ENCODE measurements around the gene RAX. TPM values are rescaled to one million over a fixed set of nuclear protein-coding genes. Genes with fewer than 3 reads are reported as not detected.

The RAX gene
- total RNA-seq, 1 experiment from 2014 or later, result 0.37 TPM

- Mint-ChIP-seq H3K9me3 (peaks cover 0 to 2% of the 10 kb centered on the region in 2 experiments; a peak in 2 of 5 replicates), H3K4me3 (no peak overlapping the region), H3K36me3 (ENCODE audit: insufficient read depth in 1 of 3, low read depth in 3 of 3) (no peaks in the 10 kb centered on the region), H3K27me3 (ENCODE audit: low read depth) (peaks cover 48% of the 10 kb centered on the region), H3K27ac (no peak overlapping the region), H3K4me1 (peaks cover 2% of the 10 kb centered on the region in 2 experiments; a peak in 1 of 4 replicates)
- Histone ChIP-seq H2BK5ac (ENCODE audit: insufficient read length, low read length) (no peak overlapping the region), H2BK120ac (ENCODE audit: low read depth, low read length, poor library complexity, severe bottlenecking) (no peak overlapping the region), H3K79me1 (ENCODE audit: insufficient read depth, low read depth, low read length, poor library complexity, severe bottlenecking) (no peaks in the 10 kb centered on the region), H4K8ac (replicated peaks; ENCODE audit: insufficient read length, low read depth, low read length) (no peak overlapping the region), H3K14ac (ENCODE audit: insufficient read depth, low read length) (no peak overlapping the region), H3K23ac (ENCODE audit: insufficient read length, low read depth, low read length) (no peak overlapping the region), H3K56ac (ENCODE audit: insufficient read length, low read depth, low read length) (no peak overlapping the region), H2AK5ac (ENCODE audit: insufficient read length, low read length) (no peak overlapping the region), H2BK12ac (ENCODE audit: insufficient read length, low read depth, low read length) (no peak overlapping the region), H3K18ac (ENCODE audit: insufficient read length, low read depth, low read length) (no peak overlapping the region), H3T11ph (ENCODE audit: low read length) (no peak overlapping the region), H4K5ac (ENCODE audit: insufficient read length, low read depth, low read length) (no peak overlapping the region), H2AFZ (ENCODE audit: low read length) (no peak overlapping the region), H2BK20ac (ENCODE audit: low read depth, low read length, poor library complexity, severe bottlenecking) (no peak overlapping the region), H3K23me2 (ENCODE audit: insufficient read length, low read depth, low read length, poor library complexity, severe bottlenecking) (no peaks in the 10 kb centered on the region), H3K9ac (ENCODE audit: extremely low read depth, insufficient read length, low read length) (no peak overlapping the region), H3K4me2 (ENCODE audit: insufficient read depth, insufficient read length, low read length) (no peak overlapping the region), H3K79me2 (ENCODE audit: insufficient read depth, low read length) (no peaks in the 10 kb centered on the region), H3K4ac (ENCODE audit: low read depth, low read length) (no peak overlapping the region), H4K91ac (ENCODE audit: insufficient read length, low read depth, low read length) (no peak overlapping the region), H2BK15ac (ENCODE audit: low read depth, low read length) (no peak overlapping the region), H3K9me3 (ENCODE audit: control insufficient read depth, low read depth, low read length) (no peaks in the 10 kb centered on the region), H4K20me1 (ENCODE audit: control insufficient read depth, insufficient read depth, insufficient read length) (no peaks in the 10 kb centered on the region), H3K27ac (ENCODE audit: insufficient read length, low read depth, low read length) (no peak overlapping the region), H3K27me3 (ENCODE audit: insufficient read depth, low read length) (no peaks in the 10 kb centered on the region), H3K4me1 (ENCODE audit: insufficient read depth, low read length) (no peaks in the 10 kb centered on the region)
- DNase-seq, result no peak
- no CpG with 5 or more reads among the region's 6 CpGs for WGBS (ENCODE audit: extremely low coverage, insufficient read length, low lambda C conversion rate)
- TF ChIP-seq CTCF (conservative IDR thresholded peaks at IDR 0.05), result no peak
These were observed 40.2 kb downstream of the RAX start for GRCh38 chr18:59233017-59233410.
